DND-41 (cell line): ENCODE data around the gene TMEM30B.

Source experiments
- EZH2 ChIP-seq: IDR thresholded peaks from 3 replicates; pipeline ENCODE4 v1.6.1; 2012; ENCODE audit warnings: borderline replicate concordance, low read depth, mild to moderate bottlenecking, moderate library complexity, low read length, inconsistent platforms; ENCODE audit not compliant: severe bottlenecking
- TF ChIP-seq, protein P1 (sequence below): IDR thresholded peaks from 2 replicates; pipeline ENCODE4 v1.5.1; 2012; ENCODE audit warnings: borderline replicate concordance, low read length, moderate library complexity, mild to moderate bottlenecking; ENCODE audit not compliant: poor library complexity, severe bottlenecking; ENCODE audit errors: extremely low read depth

GRCh38 chr14:61287196-61287595 lies 6.1 kb upstream of the TMEM30B start:
- TF ChIP-seq, protein P1, sequence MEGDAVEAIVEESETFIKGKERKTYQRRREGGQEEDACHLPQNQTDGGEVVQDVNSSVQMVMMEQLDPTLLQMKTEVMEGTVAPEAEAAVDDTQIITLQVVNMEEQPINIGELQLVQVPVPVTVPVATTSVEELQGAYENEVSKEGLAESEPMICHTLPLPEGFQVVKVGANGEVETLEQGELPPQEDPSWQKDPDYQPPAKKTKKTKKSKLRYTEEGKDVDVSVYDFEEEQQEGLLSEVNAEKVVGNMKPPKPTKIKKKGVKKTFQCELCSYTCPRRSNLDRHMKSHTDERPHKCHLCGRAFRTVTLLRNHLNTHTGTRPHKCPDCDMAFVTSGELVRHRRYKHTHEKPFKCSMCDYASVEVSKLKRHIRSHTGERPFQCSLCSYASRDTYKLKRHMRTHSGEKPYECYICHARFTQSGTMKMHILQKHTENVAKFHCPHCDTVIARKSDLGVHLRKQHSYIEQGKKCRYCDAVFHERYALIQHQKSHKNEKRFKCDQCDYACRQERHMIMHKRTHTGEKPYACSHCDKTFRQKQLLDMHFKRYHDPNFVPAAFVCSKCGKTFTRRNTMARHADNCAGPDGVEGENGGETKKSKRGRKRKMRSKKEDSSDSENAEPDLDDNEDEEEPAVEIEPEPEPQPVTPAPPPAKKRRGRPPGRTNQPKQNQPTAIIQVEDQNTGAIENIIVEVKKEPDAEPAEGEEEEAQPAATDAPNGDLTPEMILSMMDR = no peak
- no peak for TF ChIP-seq EZH2
